K562 (cell line): Measurements from ENCODE around the gene CFL2. TPM values are rescaled to one million over a fixed set of nuclear protein-coding genes. Genes with fewer than 3 reads are reported as not detected.

Source experiments
- ATAC-seq: fragments of 200-7000 bp; cut with Tn5 transposase; 3 replicates; pipeline ENCODE4 v1.9.1; 2020; ENCODE audit warnings: moderate library complexity
- BruUV-seq: library from RNA; stranded (reverse); fragments of 400-500 nt; replicated peaks from 2 replicates; lab custom pipeline; 2021; lab: Mats Ljungman, UMichigan
- CTCF ChIA-PET: fragments of 300-600 bp; formaldehyde crosslinking; extraction: SDS; loops from one replicate; lab custom pipeline; 2021; ENCODE audit warnings: low intra/inter-chr PET ratio; lab: Yijun Ruan, JAX
- POLR2A ChIA-PET: fragments of 300-600, 350-650 bp; sonication (Branson Sonifier 250); formaldehyde crosslinking; extraction: SDS; loops from one replicate; lab custom pipeline; 2021; ENCODE audit warnings: antibody characterized with exemption, inconsistent platforms; lab: Yijun Ruan, JAX
- DNase-seq, 4 experiments: peaks; one replicate each; pipeline versions ENCODE4 v3.0.0 to v3.0.0-alpha.2; 2011 to 2018; ENCODE audit warnings: low spot score in 3 of 4, mixed read lengths in 3 of 4; ENCODE audit errors: extremely low read depth in 1 of 4
- FAIRE-seq: peaks from 2 replicates; lab custom pipeline; 2011; peaks lifted over from hg19 to GRCh38; lab: Jason Lieb, UNC
- H2AFZ ChIP-seq: 2 replicates; pipeline ENCODE4 v1.6.0; 2011; ENCODE audit warnings: low read depth, low read length, control low read depth, inconsistent platforms
- H3K27ac ChIP-seq: fragments of 200-600 bp; 3 replicates; pipeline ENCODE4 v1.8.0; 2011; ENCODE audit warnings: low read depth, mild to moderate bottlenecking, control low read depth, inconsistent platforms, low read length, moderate library complexity, mixed read lengths; ENCODE audit errors: extremely low read depth
- H3K27me3 ChIP-seq, 2 experiments: fragments of 300-600 bp in 1 of 2; 2 replicates in 1 of 2; 3 replicates in 1 of 2; pipeline versions ENCODE4 v1.6.0 to v1.8.0; 2011; ENCODE audit warnings: inconsistent platforms in 2 of 2, low read length in 2 of 2, mild to moderate bottlenecking in 1 of 2, mixed read lengths in 1 of 2, moderate library complexity in 1 of 2; ENCODE audit not compliant: control insufficient read depth in 2 of 2, insufficient read depth in 2 of 2
- H3K36me3 ChIP-seq: fragments of 300-600 bp; 3 replicates; pipeline ENCODE4 v1.8.0; 2011; ENCODE audit warnings: mild to moderate bottlenecking, low read length, inconsistent platforms; ENCODE audit not compliant: control insufficient read depth, insufficient read depth
- H3K4me1 ChIP-seq, 2 experiments: fragments of 200-600 bp in 1 of 2; replicated peaks in 1 of 2; 2 replicates in 1 of 2; 3 replicates in 1 of 2; pipeline versions ENCODE4 v1.5.1 to v1.8.0; 2011; ENCODE audit warnings: inconsistent platforms in 2 of 2, low read length in 2 of 2, mild to moderate bottlenecking in 1 of 2, mixed read lengths in 1 of 2, moderate library complexity in 1 of 2; ENCODE audit not compliant: control insufficient read depth in 2 of 2, insufficient read depth in 2 of 2
- H3K4me2 ChIP-seq: 2 replicates; pipeline ENCODE4 v1.6.1; 2011; ENCODE audit warnings: low read length, control low read depth, inconsistent platforms, mixed read lengths; ENCODE audit not compliant: insufficient read depth
- H3K4me3 ChIP-seq: fragments of 200-600 bp; sonication (generic), shearing (Covaris generic); 2 replicates; pipeline ENCODE4 v1.5.1; 2016; ENCODE audit warnings: control low read depth, inconsistent platforms
- H3K79me2 ChIP-seq: fragments of 200-600 bp; 3 replicates; pipeline ENCODE4 v1.8.0; 2011; ENCODE audit warnings: low read length, inconsistent platforms; ENCODE audit not compliant: control insufficient read depth, insufficient read depth
- H3K9ac ChIP-seq, 2 experiments: 2 replicates each; pipeline versions ENCODE4 v1.6.0 to v1.6.1; 2011; ENCODE audit warnings: low read depth in 2 of 2, low read length in 2 of 2, control low read depth in 1 of 2, inconsistent platforms in 1 of 2, mild to moderate bottlenecking in 1 of 2, mixed read lengths in 1 of 2; ENCODE audit not compliant: insufficient read depth in 1 of 2
- H3K9me1 ChIP-seq: one replicate; pipeline ENCODE4 v1.6.0; 2011; ENCODE audit warnings: inconsistent platforms, mild to moderate bottlenecking, low read length, moderate library complexity; ENCODE audit not compliant: control insufficient read depth, insufficient read depth
- H3K9me3 ChIP-seq: replicated peaks from 2 replicates; pipeline ENCODE4 v1.5.1; 2011; ENCODE audit warnings: low read depth, low read length, inconsistent platforms; ENCODE audit not compliant: control insufficient read depth, insufficient read depth
- H4K20me1 ChIP-seq: replicated peaks from 2 replicates; pipeline ENCODE4 v1.6.1; 2011; ENCODE audit warnings: low read length, inconsistent platforms, mixed read lengths; ENCODE audit not compliant: control insufficient read depth, insufficient read depth
- CHD4 ChIP-seq: fragments of 200-600 bp; sonication (generic); IDR thresholded peaks from 3 replicates; pipeline ENCODE4 v1.6.1; 2012; ENCODE audit warnings: low read depth, mild to moderate bottlenecking, mixed read lengths, low read length, inconsistent platforms; ENCODE audit not compliant: insufficient read depth, insufficient replicate concordance, poor library complexity, severe bottlenecking
- DMBX1 ChIP-seq: fragments of 250-450 bp; sonication (Bioruptor Pico); IDR thresholded peaks from 2 replicates; pipeline ENCODE4 v1.8.0; 2022; ENCODE audit warnings: inconsistent platforms, mild to moderate bottlenecking, moderate library complexity, borderline replicate concordance
- ETS1 ChIP-seq: conservative IDR thresholded peaks from 2 replicates; pipeline ENCODE4 v1.6.1; 2011; ENCODE audit warnings: low read depth, mild to moderate bottlenecking, low read length; ENCODE audit not compliant: control insufficient read depth
- HNRNPUL1 ChIP-seq: fragments of 200-400 bp; formaldehyde crosslinking; IDR thresholded peaks from 2 replicates; pipeline ENCODE4 v1.6.1; 2017; ENCODE audit warnings: low read length
- MEF2A ChIP-seq: IDR thresholded peaks from 2 replicates; pipeline ENCODE4 v1.6.1; 2011; ENCODE audit warnings: low read depth, mild to moderate bottlenecking, low read length, moderate library complexity; ENCODE audit not compliant: control insufficient read depth
- MEF2D ChIP-seq: conservative IDR thresholded peaks from 2 replicates; pipeline ENCODE4 v1.6.1; 2016; ENCODE audit warnings: low read depth, missing genetic modification characterization, missing compliant biosample characterization
- NFIC ChIP-seq: fragments of 450-650 bp; IDR thresholded peaks from 2 replicates; pipeline ENCODE4 v1.6.1; 2017; ENCODE audit warnings: mild to moderate bottlenecking, inconsistent platforms
- NR0B1 ChIP-seq: fragments of 450-650 bp; IDR thresholded peaks from one replicate; pipeline ENCODE4 v1.6.1; 2018; ENCODE audit warnings: mild to moderate bottlenecking, moderate library complexity; ENCODE audit not compliant: partially characterized antibody
- WGBS: fragments of 100-300 bp; shearing (Covaris generic); methylation state at CpG from one replicate; pipeline ENCODE4 v1.1.6; 2016; ENCODE audit warnings: low coverage, mixed read lengths; ENCODE audit not compliant: insufficient coverage; ENCODE audit errors: missing lambda C conversion rate; 5-methylcytosine and 5-hydroxymethylcytosine counted together
- in situ Hi-C: fragments of 300-500 bp; cut with MboI; formaldehyde crosslinking; loops from 4 replicates; pipeline ENCODE4 v1.15.0; 2018; ENCODE audit warnings: inconsistent platforms, mixed read lengths
- intact Hi-C: fragments of 100-400 bp; cut with micrococcal nuclease; formaldehyde crosslinking; loops from 2 replicates; pipeline ENCODE4 v1.14.2; 2022
- polyA plus RNA-seq, 8 experiments: library from polyadenylated mRNA; depleted of rRNA in 4 of 8; stranded (reverse) in 5 of 8; unstranded in 3 of 8; fragments of >200 nt; fragmentation: Nextera tagmentation in 2 of 8; fragmentation: Illumina TruSeq in 1 of 8; extraction: Ambion mirVana in 2 of 8; extraction: Trizol in 1 of 8; gene quantifications; 2 replicates each; pipeline versions ENCODE4 v1.2.1 to v1.2.3, GENCODE V29; 2011 to 2014; ENCODE audit warnings: inconsistent platforms in 1 of 8, missing spikeins in 1 of 8
- total RNA-seq, 7 experiments: library from RNA; depleted of rRNA in 6 of 7; stranded (reverse); fragments of >200 nt in 6 of 7; fragmentation: Illumina TruSeq in 2 of 7; extraction: Trizol in 2 of 7; gene quantifications; 2 replicates each; pipeline versions ENCODE4 v1.2.1 to v1.2.3, GENCODE V29; 2011 to 2021; ENCODE audit warnings: low replicate concordance in 1 of 7

The CFL2 gene
- total and polyA plus RNA-seq, 9 of the 15 experiments (the other 6 are each of a cell fraction or from before 2014, with no cell fraction given) = 2.0 to 12.7 (median 5.1) TPM

DNA sequence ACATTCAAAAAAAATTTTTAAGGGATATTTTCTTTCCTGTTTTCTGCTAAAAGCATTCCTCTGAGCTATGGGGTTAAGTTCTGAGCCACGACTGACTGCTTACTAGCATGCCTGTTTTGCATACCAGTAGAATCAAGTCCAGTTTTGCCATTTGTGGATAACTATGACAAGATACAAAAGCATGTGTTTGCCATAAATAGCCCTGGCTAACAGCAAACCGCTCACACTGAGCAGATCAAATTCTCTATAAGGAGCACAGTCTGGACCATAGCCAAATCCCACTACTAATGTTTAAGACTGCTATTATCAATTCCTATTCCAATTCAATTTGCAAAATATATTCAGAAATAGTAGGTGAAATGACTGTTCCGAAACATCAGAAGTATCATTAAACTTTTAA lies 3.2 kb downstream of the CFL2 start:
- H3K9me1 ChIP-seq = no peaks in the 10 kb centered on the region
- CTCF ChIA-PET = no interaction called here
- H3K27ac ChIP-seq = no peak overlapping the region
- peaks cover 21% of the 10 kb centered on the region for H3K79me2 ChIP-seq
- no peaks in the 10 kb centered on the region for H3K9me3 ChIP-seq
- H3K9ac ChIP-seq = no peak overlapping the region
- no peaks in the 10 kb centered on the region for H3K27me3 ChIP-seq
- no peak overlapping the region for H3K4me3 ChIP-seq
- peak; percentile 68; the same call in 1 of the 2 replicates for TF ChIP-seq MEF2A
- TF ChIP-seq CHD4 = no peak
- 0 out of 2 replicates have a peak, but pooled peaks have one; percentile 60 for TF ChIP-seq MEF2D (tag)
- no peak for TF ChIP-seq ETS1
- TF ChIP-seq DMBX1 (CRISPR knock-in tag) = no peak
- peak; percentile 63 for TF ChIP-seq NFIC
- TF ChIP-seq HNRNPUL1 = no peak
- TF ChIP-seq NR0B1 = no peak
- TF ChIP-seq, all 486 proteins: peak for 3
- DNase-seq (peak in 1 of 4 experiments; percentile 44), FAIRE-seq (no peak), ATAC-seq (no peak)
- POLR2A ChIA-PET = interaction anchor here (0.7 kb wide), 1 partner anchor 18 kb away, joined by 3 read pairs; no protein-coding TSS in a partner anchor
- 33% methylated on average over 3 of the region's 3 CpGs for WGBS
- in situ Hi-C loops (no loop called here), intact Hi-C loops (no loop called here)
- Histone ChIP-seq H4K20me1 (no peaks in the 10 kb centered on the region), H3K36me3 (peaks cover 15% of the 10 kb centered on the region), H3K4me2 (no peak overlapping the region), H2AFZ (no peak overlapping the region), H3K4me1 (peaks cover 5 to 19% of the 10 kb centered on the region in 2 experiments; a peak in 4 of 5 replicates)
- BruUV-seq = no TSS peak
